Uterus (tissue), 4 donors: Measurements from ENCODE around the gene PLPPR4. TPM values are rescaled to one million over a fixed set of nuclear protein-coding genes. Genes with fewer than 3 reads are reported as not detected.

Source experiments
- DNase-seq, 2 donors: peaks; one replicate each; pipeline ENCODE4 v3.0.0-alpha.2; 2019 to 2020
- H3K27ac ChIP-seq, 2 donors: fragments of 200-600 bp; sonication (generic); 1 replicate in 1 of 2; 2 replicates in 1 of 2; pipeline ENCODE4 v1.5.1; 2016 to 2018
- H3K27me3 ChIP-seq, 2 donors: fragments of 200-600 bp; sonication (generic); one replicate each; pipeline ENCODE4 v1.5.1; 2018 to 2019; ENCODE audit warnings: control low read depth in 1 of 2
- H3K36me3 ChIP-seq, 2 donors: fragments of 200-600 bp; sonication (generic); one replicate each; pipeline ENCODE4 v1.5.1; 2019; ENCODE audit warnings: control low read depth in 1 of 2
- H3K4me1 ChIP-seq, 2 donors: fragments of 200-600 bp; sonication (generic); one replicate each; pipeline ENCODE4 v1.5.1; 2018 to 2019; ENCODE audit warnings: control low read depth in 1 of 2
- H3K4me3 ChIP-seq, 2 donors: fragments of 200-600 bp; sonication (generic); 1 replicate in 1 of 2; 2 replicates in 1 of 2; pipeline ENCODE4 v1.5.1; 2018 to 2019; ENCODE audit warnings: mild to moderate bottlenecking in 1 of 2
- H3K9me3 ChIP-seq, 2 donors: fragments of 200-600 bp; sonication (generic); one replicate each; pipeline ENCODE4 v1.5.1; 2019; ENCODE audit warnings: control low read depth in 1 of 2
- CTCF ChIP-seq, 4 experiments: fragments of 200-600 bp in 2 of 4; fragments of 450-650 bp in 2 of 4; sonication (generic) in 2 of 4; IDR thresholded peaks; one replicate each; pipeline ENCODE4 v1.5.1; 2016 to 2019; ENCODE audit warnings: antibody characterized with exemption in 4 of 4, mild to moderate bottlenecking in 2 of 4, moderate library complexity in 1 of 4
- POLR2A ChIP-seq, 2 donors: fragments of 450-650 bp; IDR thresholded peaks; one replicate each; pipeline ENCODE4 v1.6.1; 2016; ENCODE audit warnings: antibody characterized with exemption in 2 of 2, mild to moderate bottlenecking in 1 of 2, moderate library complexity in 1 of 2
- intact Hi-C: fragments of 100-400 bp; cut with DNase I; formaldehyde crosslinking; loops from one replicate; pipeline ENCODE4 v1.15.1; 2023; ENCODE audit warnings: low total_unique reads
- total RNA-seq, 4 donors: library from RNA; depleted of rRNA in 3 of 4; stranded (reverse); fragments of >200 nt in 3 of 4; gene quantifications; one replicate each; pipeline versions ENCODE4 v1.1.0 to v1.2.4, GENCODE V29; 2014 to 2023
- donor health status: DM: yes; HTN: yes; CAD: no.

PLPPR4 gene
- total RNA-seq, 4 donors from 2014 or later = under 0.01 to 9.6 (median 1.2) TPM; not detected in 1

DNA sequence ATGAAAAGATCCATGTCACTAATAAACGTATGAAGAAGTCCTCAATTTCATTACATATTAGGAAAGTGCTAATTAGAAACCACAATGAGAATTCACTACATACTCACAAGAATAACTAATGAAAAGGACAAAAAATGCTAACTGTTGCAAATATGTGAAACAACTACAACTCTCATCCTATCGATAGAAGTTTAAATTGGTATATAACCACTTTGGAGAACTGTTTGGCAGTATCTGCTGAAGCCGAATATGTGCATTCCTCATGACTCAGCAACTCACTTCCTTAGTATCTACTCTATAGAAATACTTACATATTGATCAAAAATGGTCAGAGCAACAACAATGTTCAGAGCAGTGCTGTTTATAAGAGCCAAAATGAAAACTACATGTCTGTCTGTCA, 66.8 kb downstream of the PLPPR4 start:
- TF ChIP-seq CTCF (IDR thresholded peaks at IDR 0.05) (no peak), POLR2A (IDR thresholded peaks at IDR 0.05) (no peak)
- Histone ChIP-seq H3K27me3 (no peaks in the 10 kb centered on the region), H3K27ac (no peak overlapping the region), H3K4me1 (no peaks in the 10 kb centered on the region), H3K4me3 (no peak overlapping the region), H3K36me3 (no peaks in the 10 kb centered on the region), H3K9me3 (no peaks in the 10 kb centered on the region)
- DNase-seq = no peak
- intact Hi-C loops = no loop called here

DNA sequence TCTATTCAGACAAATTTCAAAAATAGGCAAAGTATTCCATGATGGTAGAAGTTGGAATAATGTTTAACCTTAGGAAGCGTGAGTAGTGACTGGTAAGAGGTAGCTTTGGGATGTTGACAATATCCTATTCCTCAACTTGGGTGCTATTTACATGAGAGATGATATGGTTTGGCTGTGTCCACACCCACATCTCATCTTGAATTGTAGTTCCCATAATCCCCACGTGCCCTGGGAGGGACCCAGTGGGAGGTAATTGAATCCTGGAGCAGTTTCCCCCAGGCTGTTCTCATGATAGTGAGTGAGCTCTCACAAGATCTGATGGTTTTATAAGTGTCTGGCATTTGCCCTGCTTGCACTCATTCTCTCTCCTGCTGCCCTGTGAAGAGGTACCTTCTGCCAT, 67.3 kb downstream of the PLPPR4 start:
- no peak overlapping the region for H3K4me3 ChIP-seq
- H3K9me3 ChIP-seq = no peaks in the 10 kb centered on the region
- DNase-seq = no peak
- intact Hi-C loops = no loop called here
- no peaks in the 10 kb centered on the region for H3K36me3 ChIP-seq
- H3K27ac ChIP-seq = no peak overlapping the region
- no peak for TF ChIP-seq CTCF (IDR thresholded peaks at IDR 0.05)
- TF ChIP-seq POLR2A (IDR thresholded peaks at IDR 0.05) = no peak
- H3K27me3 ChIP-seq = no peaks in the 10 kb centered on the region
- H3K4me1 ChIP-seq = no peaks in the 10 kb centered on the region

- intact Hi-C loops = no loop called here
- TF ChIP-seq CTCF (IDR thresholded peaks at IDR 0.05) (no peak), POLR2A (IDR thresholded peaks at IDR 0.05) (no peak)
- DNase-seq = no peak
- H3K27ac ChIP-seq = no peak overlapping the region
- H3K27me3 ChIP-seq = no peaks in the 10 kb centered on the region
- H3K4me3 ChIP-seq = no peak overlapping the region
- H3K4me1 ChIP-seq = no peaks in the 10 kb centered on the region
- no peaks in the 10 kb centered on the region for H3K9me3 ChIP-seq
- H3K36me3 ChIP-seq = no peaks in the 10 kb centered on the region
Measured at GRCh38 chr1:99332561-99332960, 68.3 kb downstream of the PLPPR4 start.

DNA sequence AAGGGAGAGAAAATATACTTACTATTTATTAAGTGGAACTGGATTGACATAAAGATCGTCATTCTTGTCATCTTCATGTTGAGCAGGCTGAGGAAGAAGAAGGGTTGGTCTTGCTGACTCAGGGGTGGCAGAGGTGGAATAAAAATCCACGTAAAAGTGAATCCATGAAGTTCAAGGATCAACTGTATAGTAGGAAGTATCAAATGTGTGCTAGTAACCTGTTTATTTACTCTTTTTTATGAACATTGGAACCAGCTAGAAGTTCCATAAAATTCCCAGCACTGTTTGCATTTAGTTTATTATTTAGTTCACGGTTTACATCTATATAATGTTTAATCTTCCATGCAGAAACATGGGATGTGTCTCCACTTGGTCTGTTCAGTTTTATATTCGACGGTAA, 70.7 kb downstream of the PLPPR4 start:
- Histone ChIP-seq H3K9me3 (no peaks in the 10 kb centered on the region), H3K36me3 (no peaks in the 10 kb centered on the region), H3K4me3 (no peak overlapping the region), H3K27me3 (no peaks in the 10 kb centered on the region), H3K4me1 (no peaks in the 10 kb centered on the region), H3K27ac (no peak overlapping the region)
- intact Hi-C loops = no loop called here
- no peak for DNase-seq
- TF ChIP-seq POLR2A (IDR thresholded peaks at IDR 0.05) = no peak
- TF ChIP-seq CTCF (IDR thresholded peaks at IDR 0.05) = no peak

DNA sequence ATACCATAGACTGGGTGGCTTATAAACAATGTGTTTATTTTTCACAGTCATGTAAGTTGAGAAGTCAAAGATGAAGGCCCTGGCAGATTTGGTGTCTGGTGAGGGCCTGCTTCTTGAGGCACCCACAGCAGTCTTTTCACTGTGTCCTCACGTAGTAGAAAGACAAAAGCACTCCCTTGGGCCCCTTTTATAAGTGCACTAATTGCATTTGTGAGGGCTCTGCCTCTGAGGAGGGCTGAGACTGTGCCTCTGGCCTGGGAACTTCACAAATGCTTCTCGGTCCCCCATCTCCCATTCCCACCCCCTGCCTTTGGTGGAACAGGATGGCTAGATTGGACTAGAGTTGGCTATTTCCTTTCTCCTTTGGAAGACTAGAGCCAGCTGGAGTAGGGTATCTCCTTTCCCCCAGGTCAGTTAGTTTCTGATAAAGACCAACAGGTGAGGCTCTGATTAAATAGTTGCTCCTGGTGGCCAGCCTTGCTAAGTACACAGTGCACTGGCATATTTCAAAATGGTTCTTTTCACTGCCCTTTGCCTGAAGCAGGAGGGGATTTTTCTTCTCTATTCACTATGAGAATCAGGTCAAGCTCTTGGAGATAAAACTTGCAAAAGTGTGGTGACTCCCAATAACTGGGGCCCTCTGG, 82.9 kb downstream of the PLPPR4 start:
- no peaks in the 10 kb centered on the region for H3K9me3 ChIP-seq

More for the DNA sequence above, 82.9 kb downstream of the PLPPR4 start:
- Histone ChIP-seq H3K36me3 (no peaks in the 10 kb centered on the region), H3K27ac (no peak overlapping the region), H3K4me1 (no peaks in the 10 kb centered on the region), H3K27me3 (no peaks in the 10 kb centered on the region), H3K4me3 (no peak overlapping the region)
- DNase-seq = no peak
- intact Hi-C loops = no loop called here
- TF ChIP-seq POLR2A (IDR thresholded peaks at IDR 0.05) = no peak
- no peak for TF ChIP-seq CTCF (IDR thresholded peaks at IDR 0.05)
